Ascending aorta (tissue), 2 donors: ENCODE measurements around the gene SLC15A3. TPM values are rescaled to one million over a fixed set of nuclear protein-coding genes. Genes with fewer than 3 reads are reported as not detected.

Experiments used
- DNase-seq, 2 donors: peaks; one replicate each; pipeline ENCODE4 v3.0.0-alpha.2; 2019; ENCODE audit warnings: low spot score in 2 of 2
- H3K27ac ChIP-seq, 2 donors: fragments of 200-600 bp; sonication (generic); one replicate each; pipeline ENCODE4 v1.5.1; 2016 to 2017; ENCODE audit warnings: mild to moderate bottlenecking in 1 of 2
- H3K27me3 ChIP-seq: fragments of 200-600 bp; sonication (generic); one replicate; pipeline ENCODE4 v1.5.1; 2017
- H3K36me3 ChIP-seq, 2 donors: fragments of 200-600 bp; sonication (generic); one replicate each; pipeline ENCODE4 v1.5.1; 2016
- H3K4me1 ChIP-seq, 2 donors: fragments of 200-600 bp; sonication (generic); one replicate each; pipeline ENCODE4 v1.5.1; 2016 to 2017; ENCODE audit warnings: mild to moderate bottlenecking in 1 of 2
- H3K4me3 ChIP-seq, 2 donors: fragments of 200-600 bp; sonication (generic); one replicate each; pipeline ENCODE4 v1.5.1; 2016 to 2017; ENCODE audit warnings: mild to moderate bottlenecking in 1 of 2
- H3K9me3 ChIP-seq, 2 donors: fragments of 200-600 bp; sonication (generic); one replicate each; pipeline ENCODE4 v1.5.1; 2016
- CTCF ChIP-seq, 3 experiments: fragments of 200-600 bp in 2 of 3; fragments of 450-650 bp in 1 of 3; sonication (generic) in 2 of 3; IDR thresholded peaks; one replicate each; pipeline ENCODE4 v1.5.1; 2016 to 2019; ENCODE audit warnings: antibody characterized with exemption in 3 of 3, mild to moderate bottlenecking in 1 of 3, moderate library complexity in 1 of 3
- intact Hi-C: fragments of 100-400 bp; cut with DNase I; formaldehyde crosslinking; loops from one replicate; pipeline ENCODE4 v1.15.1; 2023
- total RNA-seq: library from RNA; depleted of rRNA; stranded (reverse); fragments of >200 nt; gene quantifications from one replicate; pipeline ENCODE4 v1.1.0, GENCODE V29; 2016

The SLC15A3 gene
- total RNA-seq, 1 donor from 2014 or later: 27.1 TPM

- Histone ChIP-seq H3K27ac (no peak overlapping the region), H3K9me3 (no peaks in the 10 kb centered on the region), H3K36me3 (no peaks in the 10 kb centered on the region), H3K4me3 (no peak overlapping the region), H3K4me1 (no peaks in the 10 kb centered on the region), H3K27me3 (no peaks in the 10 kb centered on the region)
- no peak for DNase-seq
- no peak for TF ChIP-seq CTCF (IDR thresholded peaks at IDR 0.05)
- intact Hi-C loops: no loop called here
These were observed 5.2 kb upstream of the SLC15A3 start for GRCh38 chr11:60957188-60957587.

GRCh38 chr11:60955571-60955970 is 3.6 kb upstream of the SLC15A3 start:
- no peak for DNase-seq
- Histone ChIP-seq H3K4me3 (no peak overlapping the region), H3K27me3 (no peaks in the 10 kb centered on the region), H3K4me1 (peaks cover 5 to 6% of the 10 kb centered on the region in 2 donors), H3K36me3 (no peaks in the 10 kb centered on the region), H3K27ac (no peak overlapping the region), H3K9me3 (no peaks in the 10 kb centered on the region)
- no peak for TF ChIP-seq CTCF (IDR thresholded peaks at IDR 0.05)
- intact Hi-C loops: no loop called here

- DNase-seq: no peak
- peaks cover 5 to 6% of the 10 kb centered on the region in 2 donors for H3K4me1 ChIP-seq
- no peaks in the 10 kb centered on the region for H3K9me3 ChIP-seq
- no peak for TF ChIP-seq CTCF (IDR thresholded peaks at IDR 0.05)
- intact Hi-C loops: loop anchor here (5.0 kb wide), 1 partner anchor 37 kb away; no protein-coding TSS in a partner anchor
- no peaks in the 10 kb centered on the region for H3K27me3 ChIP-seq
- no peaks in the 10 kb centered on the region for H3K36me3 ChIP-seq
- H3K27ac ChIP-seq: no peak overlapping the region
- no peak overlapping the region for H3K4me3 ChIP-seq
These were observed 2.4 kb upstream of the SLC15A3 start for GRCh38 chr11:60954421-60954820.

- Histone ChIP-seq H3K36me3 (no peaks in the 10 kb centered on the region), H3K9me3 (no peaks in the 10 kb centered on the region), H3K4me3 (no peak overlapping the region), H3K4me1 (peaks cover 5 to 6% of the 10 kb centered on the region in 2 donors), H3K27ac (peak overlapping the region in 1 of 2 donors; percentile 29), H3K27me3 (no peaks in the 10 kb centered on the region)
- intact Hi-C loops: loop anchor here (5.0 kb wide), 1 partner anchor 36 kb away; no protein-coding TSS in a partner anchor
- no peak for TF ChIP-seq CTCF (IDR thresholded peaks at IDR 0.05)
- no peak for DNase-seq
These were observed 1.8 kb upstream of the SLC15A3 start for GRCh38 chr11:60953781-60954180.

DNA sequence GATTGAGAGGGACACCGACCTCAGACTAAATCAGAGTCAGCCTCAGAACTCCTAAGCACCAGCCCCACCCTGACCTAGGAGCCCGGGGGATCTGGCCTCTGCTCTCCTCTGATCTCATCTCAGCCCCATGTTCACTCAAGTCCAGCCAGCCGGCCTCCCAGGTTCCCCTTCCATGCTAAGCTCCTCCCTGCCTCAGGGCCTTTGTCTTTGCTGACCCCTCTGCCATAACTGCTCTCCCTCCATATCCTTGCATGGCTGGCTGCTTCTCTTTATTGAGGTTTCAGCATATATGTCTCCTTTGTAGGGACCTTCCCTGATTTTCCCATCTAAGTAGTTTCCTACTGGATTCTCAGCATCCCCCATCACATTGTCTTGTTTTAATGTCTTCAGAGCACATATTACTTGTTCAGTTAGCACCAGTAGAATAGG is 780 bp upstream of the SLC15A3 start:
- no peaks in the 10 kb centered on the region for H3K36me3 ChIP-seq
- no peak for TF ChIP-seq CTCF (IDR thresholded peaks at IDR 0.05)
- intact Hi-C loops: loop anchor here (5.0 kb wide), 1 partner anchor 35 kb away; no protein-coding TSS in a partner anchor
- no peaks in the 10 kb centered on the region for H3K9me3 ChIP-seq
- no peaks in the 10 kb centered on the region for H3K27me3 ChIP-seq
- DNase-seq: no peak
- H3K4me3 ChIP-seq: peak overlapping the region; percentile 56 to 78
- peaks cover 5 to 6% of the 10 kb centered on the region in 2 donors for H3K4me1 ChIP-seq
- H3K27ac ChIP-seq: peak overlapping the region; percentile 78 to 82

DNA sequence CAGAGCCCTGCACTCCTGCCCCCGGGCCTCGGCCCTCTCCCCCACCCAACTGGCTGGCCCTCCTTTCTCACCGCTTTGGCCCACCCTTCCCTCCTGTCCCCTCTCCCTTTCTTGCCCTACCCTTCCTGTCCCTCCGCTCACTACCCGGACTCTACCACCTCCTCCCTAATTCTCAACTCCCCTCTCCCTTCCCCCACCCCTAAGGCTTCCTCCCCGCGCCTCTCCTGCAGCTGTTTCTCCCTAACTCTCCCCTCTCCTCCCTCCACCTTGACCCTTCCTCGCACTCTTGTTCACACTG is 421 bp downstream of the SLC15A3 start:
- peaks cover 5 to 6% of the 10 kb centered on the region in 2 donors for H3K4me1 ChIP-seq
- TF ChIP-seq CTCF (IDR thresholded peaks at IDR 0.05): no peak
- no peaks in the 10 kb centered on the region for H3K36me3 ChIP-seq
- peak overlapping the region; percentile 56 to 78 for H3K4me3 ChIP-seq
- no peaks in the 10 kb centered on the region for H3K27me3 ChIP-seq
- DNase-seq: no peak
- H3K9me3 ChIP-seq: no peaks in the 10 kb centered on the region
- peak overlapping the region; percentile 78 to 82 for H3K27ac ChIP-seq
- intact Hi-C loops: loop anchor here (5.0 kb wide), 1 partner anchor 34 kb away; no protein-coding TSS in a partner anchor
